HepG2 (cell line): ENCODE data around the gene MTM1. TPM values are rescaled to one million over a fixed set of nuclear protein-coding genes. Genes with fewer than 3 reads are reported as not detected.

Experiments
- ATAC-seq: fragments of 200-7000 bp; cut with Tn5 transposase; 3 replicates; pipeline ENCODE4 v1.9.1; 2020; ENCODE audit warnings: mild to moderate bottlenecking, moderate library complexity
- BruUV-seq: library from RNA; stranded (reverse); fragments of 400-500 nt; replicated peaks from 2 replicates; lab custom pipeline; 2021; lab: Mats Ljungman, UMichigan
- CTCF ChIA-PET: fragments of 300-600 bp; formaldehyde crosslinking; extraction: SDS; loops from one replicate; lab custom pipeline; 2021; ENCODE audit warnings: low total read pairs, inconsistent platforms, low intra/inter-chr PET ratio; lab: Yijun Ruan, JAX
- POLR2A ChIA-PET: fragments of 350-600 bp; sonication (Branson Sonifier 250); formaldehyde crosslinking; loops from one replicate; lab custom pipeline; 2020; ENCODE audit warnings: antibody characterized with exemption, inconsistent platforms; lab: Yijun Ruan, JAX
- DNase-seq: peaks from one replicate; pipeline ENCODE4 v3.0.0-alpha.2; 2015; ENCODE audit warnings: low spot score
- FAIRE-seq: peaks from 3 replicates; lab custom pipeline; 2011; peaks lifted over from hg19 to GRCh38; lab: Jason Lieb, UNC
- H2AFZ ChIP-seq: one replicate; pipeline ENCODE4 v1.6.1; 2011; ENCODE audit warnings: low read length, inconsistent platforms
- H3K27ac ChIP-seq: fragments of 300-600 bp; 3 replicates; pipeline ENCODE4 v1.8.0; 2011; ENCODE audit warnings: mixed run types, mild to moderate bottlenecking, mixed read lengths, low read length, inconsistent platforms; ENCODE audit not compliant: insufficient read depth; ENCODE audit errors: extremely low read length
- H3K27me3 ChIP-seq, 2 experiments: fragments of 200-600 bp in 1 of 2; 2 replicates in 1 of 2; 3 replicates in 1 of 2; pipeline versions ENCODE4 v1.6.0 to v1.8.0; 2011; ENCODE audit warnings: low read length in 2 of 2, mild to moderate bottlenecking in 2 of 2, moderate library complexity in 2 of 2, inconsistent platforms in 1 of 2; ENCODE audit not compliant: insufficient read depth in 2 of 2, control insufficient read depth in 1 of 2
- H3K36me3 ChIP-seq, 2 experiments: fragments of 200-600 bp in 1 of 2; replicated peaks in 1 of 2; 2 replicates in 1 of 2; 3 replicates in 1 of 2; pipeline versions ENCODE4 v1.5.1 to v1.8.0; 2011; ENCODE audit warnings: low read length in 2 of 2, inconsistent platforms in 1 of 2; ENCODE audit not compliant: insufficient read depth in 2 of 2, control insufficient read depth in 1 of 2
- H3K4me1 ChIP-seq: 2 replicates; pipeline ENCODE4 v1.5.1; 2012; ENCODE audit warnings: low read length, inconsistent platforms; ENCODE audit not compliant: insufficient read depth
- H3K4me2 ChIP-seq: 2 replicates; pipeline ENCODE4 v1.6.0; 2011; ENCODE audit warnings: low read depth, low read length, inconsistent platforms
- H3K4me3 ChIP-seq, 3 experiments: fragments of 200-600 bp in 1 of 3; sonication (generic), shearing (Covaris generic) in 1 of 3; replicated peaks in 1 of 3; 2 replicates each; pipeline ENCODE4 v1.5.1; 2011 to 2016; ENCODE audit warnings: low read length in 3 of 3, inconsistent platforms in 2 of 3, low read depth in 2 of 3, mild to moderate bottlenecking in 2 of 3, control low read depth in 1 of 3, mixed read lengths in 1 of 3; ENCODE audit not compliant: insufficient read depth in 1 of 3
- H3K79me2 ChIP-seq: one replicate; pipeline ENCODE4 v1.6.1; 2011; ENCODE audit warnings: low read length, inconsistent platforms; ENCODE audit not compliant: insufficient read depth
- H3K9ac ChIP-seq: 2 replicates; pipeline ENCODE4 v1.6.0; 2011; ENCODE audit warnings: mild to moderate bottlenecking, low read depth, low read length, inconsistent platforms; ENCODE audit not compliant: insufficient read depth
- H3K9me3 ChIP-seq: 2 replicates; pipeline ENCODE4 v1.5.1; 2012; ENCODE audit warnings: mild to moderate bottlenecking, low read length
- H4K20me1 ChIP-seq: 2 replicates; pipeline ENCODE4 v1.6.0; 2011; ENCODE audit warnings: inconsistent platforms, mild to moderate bottlenecking, low read length, moderate library complexity; ENCODE audit not compliant: insufficient read depth
- CENPT ChIP-seq: sonication (generic); formaldehyde crosslinking; IDR thresholded peaks from 2 replicates; pipeline ENCODE4 v1.8.0; 2022; ENCODE audit warnings: low read depth, mild to moderate bottlenecking, moderate library complexity, missing genetic modification reagents
- EHMT2 ChIP-seq: fragments of 200-600 bp; sonication (generic); IDR thresholded peaks from 2 replicates; pipeline ENCODE4 v1.7.0; 2017; ENCODE audit warnings: antibody characterized with exemption, low read depth, low read length, borderline replicate concordance
- MIER2 ChIP-seq: IDR thresholded peaks from 2 replicates; pipeline ENCODE4 v1.6.1; 2016; ENCODE audit warnings: missing biosample characterization, missing genetic modification reagents
- MXD1 ChIP-seq: sonication (generic); formaldehyde crosslinking; IDR thresholded peaks from 2 replicates; pipeline ENCODE4 v1.4.0; 2020; ENCODE audit warnings: mild to moderate bottlenecking, missing genetic modification reagents
- SAP130 ChIP-seq: IDR thresholded peaks from 2 replicates; pipeline ENCODE4 v1.6.1; 2016; ENCODE audit warnings: low read depth
- SMARCE1 ChIP-seq: fragments of 450-650 bp; IDR thresholded peaks from 2 replicates; pipeline ENCODE4 v1.6.1; 2017; ENCODE audit warnings: borderline replicate concordance
- TBX2 ChIP-seq: sonication (generic); formaldehyde crosslinking; IDR thresholded peaks from 2 replicates; pipeline ENCODE4 v1.5.0; 2020; ENCODE audit warnings: missing genetic modification reagents, mild to moderate bottlenecking, borderline replicate concordance
- TOE1 ChIP-seq: sonication (generic); formaldehyde crosslinking; IDR thresholded peaks from 2 replicates; pipeline ENCODE4 v1.4.0; 2020; ENCODE audit warnings: mild to moderate bottlenecking, missing genetic modification reagents
- ZFP36L1 ChIP-seq: sonication (generic); formaldehyde crosslinking; IDR thresholded peaks from 2 replicates; pipeline ENCODE4 v1.8.0; 2022; ENCODE audit warnings: mild to moderate bottlenecking, missing genetic modification reagents, moderate library complexity
- ZFP90 ChIP-seq: sonication (generic); formaldehyde crosslinking; IDR thresholded peaks from 2 replicates; pipeline ENCODE4 v1.8.0; 2022; ENCODE audit warnings: missing genetic modification reagents, mild to moderate bottlenecking, inconsistent platforms, borderline replicate concordance
- ZMAT3 ChIP-seq: sonication (generic); formaldehyde crosslinking; conservative IDR thresholded peaks from 2 replicates; pipeline ENCODE4 v1.7.0; 2021; ENCODE audit warnings: missing genetic modification reagents
- ZNF256 ChIP-seq: sonication (generic); formaldehyde crosslinking; conservative IDR thresholded peaks from 2 replicates; pipeline ENCODE4 v1.4.0; 2020; ENCODE audit warnings: missing genetic modification reagents
- ZNF264 ChIP-seq: sonication (generic); formaldehyde crosslinking; IDR thresholded peaks from 2 replicates; pipeline ENCODE4 v1.4.0; 2020; ENCODE audit warnings: missing genetic modification reagents
- ZNF569 ChIP-seq: sonication (generic); formaldehyde crosslinking; IDR thresholded peaks from 2 replicates; pipeline ENCODE4 v1.5.0; 2020; ENCODE audit warnings: mild to moderate bottlenecking, missing genetic modification reagents, moderate library complexity, borderline replicate concordance
- WGBS: methylation state at CpG from one replicate; pipeline ENCODE4 v1.1.6; 2017; ENCODE audit warnings: low lambda C conversion rate; 5-methylcytosine and 5-hydroxymethylcytosine counted together
- in situ Hi-C: cut with HindIII; loops from 2 replicates; pipeline ENCODE4 v1.10.0; 2017; ENCODE audit warnings: low pct_unique_long_range_greater_than_20kb; ENCODE audit not compliant: extremely low pct_ligation_motif_present
- intact Hi-C: fragments of 100-400 bp; cut with micrococcal nuclease; formaldehyde crosslinking; loops from one replicate; pipeline ENCODE4 v1.10.0; 2022; ENCODE audit not compliant: unreplicated experiment
- polyA plus RNA-seq, 8 experiments: library from polyadenylated mRNA; depleted of rRNA in 3 of 8; stranded (reverse) in 7 of 8; unstranded in 1 of 8; fragments of >200 nt; fragmentation: Illumina TruSeq in 4 of 8; extraction: Trizol in 4 of 8; gene quantifications; 2 replicates each; pipeline versions ENCODE4 v1.2.1 to v1.2.3, GENCODE V29; 2011 to 2016; ENCODE audit warnings: low read depth in 4 of 8, missing spikeins in 1 of 8, mixed read lengths in 1 of 8; ENCODE audit not compliant: insufficient read depth in 1 of 8
- total RNA-seq, 5 experiments: library from RNA; depleted of rRNA; stranded (reverse); fragments of >200 nt; fragmentation: Illumina TruSeq; extraction: Trizol; gene quantifications; 2 replicates each; pipeline ENCODE4 v1.2.3, GENCODE V29; 2016; ENCODE audit warnings: low read depth in 1 of 5
- TF ChIP-seq, protein P1 (sequence below): sonication (generic); formaldehyde crosslinking; IDR thresholded peaks from 2 replicates; pipeline ENCODE4 v1.4.0; 2020; ENCODE audit warnings: missing genetic modification reagents

Gene MTM1
- total and polyA plus RNA-seq, 2 of the 13 experiments (the other 11 are each of a cell fraction or from before 2014, with no cell fraction given), result 12.0 to 15.2 TPM

DNA sequence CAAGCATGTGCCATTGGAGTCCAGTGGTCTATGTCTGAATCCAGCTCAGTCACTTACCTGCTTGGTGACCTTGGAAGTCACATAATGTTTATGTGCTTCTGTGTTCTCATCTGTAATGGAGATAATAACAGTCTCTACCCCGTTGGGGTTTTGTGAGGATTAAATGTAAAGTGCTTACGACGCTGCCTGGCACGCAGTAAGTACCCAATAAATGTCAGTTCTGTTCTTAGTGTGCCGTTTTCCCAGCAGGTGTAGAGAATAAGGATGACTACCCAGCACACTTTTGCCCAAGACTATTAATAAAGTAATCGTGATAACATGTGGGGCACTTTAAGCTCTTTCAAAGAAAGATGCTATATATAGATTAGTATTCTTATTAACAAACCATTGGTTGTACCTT is 56.7 kb downstream of the MTM1 start:
- peaks cover 3 to 25% of the 10 kb centered on the region in 2 experiments; a peak in 4 of 5 replicates for H3K36me3 ChIP-seq
- no TSS peak for BruUV-seq
- no peak for TF ChIP-seq MIER2 (CRISPR knock-in tag)
- TF ChIP-seq ZMAT3 (CRISPR knock-in tag), result no peak
- TF ChIP-seq ZFP90 (CRISPR knock-in tag), result no peak
- TF ChIP-seq SMARCE1, result no peak
- H3K27me3 ChIP-seq, result no peaks in the 10 kb centered on the region
- no peak overlapping the region for H3K9ac ChIP-seq
- no peak for FAIRE-seq
- no peaks in the 10 kb centered on the region for H4K20me1 ChIP-seq
- no peak for ATAC-seq
- no peak overlapping the region for H3K4me2 ChIP-seq
- H2AFZ ChIP-seq, result no peak overlapping the region
- ChIA-PET CTCF (no interaction called here), POLR2A (no interaction called here)
- H3K4me1 ChIP-seq, result no peaks in the 10 kb centered on the region
- H3K4me3 ChIP-seq, result no peak overlapping the region
- H3K79me2 ChIP-seq, result no peaks in the 10 kb centered on the region
- H3K27ac ChIP-seq, result no peak overlapping the region
- intact Hi-C loops (no loop called here), in situ Hi-C loops (no loop called here)
- no peak for DNase-seq
- H3K9me3 ChIP-seq, result no peaks in the 10 kb centered on the region
- WGBS, result 95% methylated on average over 6 of the region's 6 CpGs

GRCh38 chrX:150625875-150626274 is 57.5 kb downstream of the MTM1 start:
- ATAC-seq (no peak), FAIRE-seq (no peak), DNase-seq (no peak)
- H3K4me1 ChIP-seq, result no peaks in the 10 kb centered on the region
- POLR2A ChIA-PET, result no interaction called here
- no peak overlapping the region for H3K4me2 ChIP-seq
- H2AFZ ChIP-seq, result no peak overlapping the region
- peaks cover 3 to 23% of the 10 kb centered on the region in 2 experiments; a peak in 4 of 5 replicates for H3K36me3 ChIP-seq
- no peaks in the 10 kb centered on the region for H3K27me3 ChIP-seq
- WGBS, result 92% methylated on average over 3 of the region's 3 CpGs
- H3K4me3 ChIP-seq, result no peak overlapping the region
- no peaks in the 10 kb centered on the region for H3K79me2 ChIP-seq
- H3K9ac ChIP-seq, result no peak overlapping the region
- BruUV-seq, result no TSS peak
- in situ Hi-C loops, result no loop called here
- H3K9me3 ChIP-seq, result no peaks in the 10 kb centered on the region
- H3K27ac ChIP-seq, result no peak overlapping the region
- intact Hi-C loops, result no loop called here
- CTCF ChIA-PET, result no interaction called here
- no peaks in the 10 kb centered on the region for H4K20me1 ChIP-seq
- no peak for TF ChIP-seq SAP130
- TF ChIP-seq MXD1 (CRISPR knock-in tag), result no peak
- TF ChIP-seq EHMT2, result no peak
- TF ChIP-seq, protein P1, sequence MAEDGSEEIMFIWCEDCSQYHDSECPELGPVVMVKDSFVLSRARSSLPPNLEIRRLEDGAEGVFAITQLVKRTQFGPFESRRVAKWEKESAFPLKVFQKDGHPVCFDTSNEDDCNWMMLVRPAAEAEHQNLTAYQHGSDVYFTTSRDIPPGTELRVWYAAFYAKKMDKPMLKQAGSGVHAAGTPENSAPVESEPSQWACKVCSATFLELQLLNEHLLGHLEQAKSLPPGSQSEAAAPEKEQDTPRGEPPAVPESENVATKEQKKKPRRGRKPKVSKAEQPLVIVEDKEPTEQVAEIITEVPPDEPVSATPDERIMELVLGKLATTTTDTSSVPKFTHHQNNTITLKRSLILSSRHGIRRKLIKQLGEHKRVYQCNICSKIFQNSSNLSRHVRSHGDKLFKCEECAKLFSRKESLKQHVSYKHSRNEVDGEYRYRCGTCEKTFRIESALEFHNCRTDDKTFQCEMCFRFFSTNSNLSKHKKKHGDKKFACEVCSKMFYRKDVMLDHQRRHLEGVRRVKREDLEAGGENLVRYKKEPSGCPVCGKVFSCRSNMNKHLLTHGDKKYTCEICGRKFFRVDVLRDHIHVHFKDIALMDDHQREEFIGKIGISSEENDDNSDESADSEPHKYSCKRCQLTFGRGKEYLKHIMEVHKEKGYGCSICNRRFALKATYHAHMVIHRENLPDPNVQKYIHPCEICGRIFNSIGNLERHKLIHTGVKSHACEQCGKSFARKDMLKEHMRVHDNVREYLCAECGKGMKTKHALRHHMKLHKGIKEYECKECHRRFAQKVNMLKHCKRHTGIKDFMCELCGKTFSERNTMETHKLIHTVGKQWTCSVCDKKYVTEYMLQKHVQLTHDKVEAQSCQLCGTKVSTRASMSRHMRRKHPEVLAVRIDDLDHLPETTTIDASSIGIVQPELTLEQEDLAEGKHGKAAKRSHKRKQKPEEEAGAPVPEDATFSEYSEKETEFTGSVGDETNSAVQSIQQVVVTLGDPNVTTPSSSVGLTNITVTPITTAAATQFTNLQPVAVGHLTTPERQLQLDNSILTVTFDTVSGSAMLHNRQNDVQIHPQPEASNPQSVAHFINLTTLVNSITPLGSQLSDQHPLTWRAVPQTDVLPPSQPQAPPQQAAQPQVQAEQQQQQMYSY (CRISPR knock-in tag), result no peak
- TF ChIP-seq ZNF256, result no peak
- TF ChIP-seq CENPT, result no peak
- no peak for TF ChIP-seq ZNF264
- TF ChIP-seq ZFP36L1 (CRISPR knock-in tag), result no peak
- TF ChIP-seq ZNF569 (CRISPR knock-in tag), result no peak
- TF ChIP-seq TOE1 (CRISPR knock-in tag), result no peak
- no peak for TF ChIP-seq TBX2 (CRISPR knock-in tag)
